ENCODE results near the gene NAA20.

GRCh38 chr20:20037960-20038359 lies 20.8 kb downstream of the NAA20 start:
- no peak for TF ChIP-seq CTCF (IDR thresholded peaks at IDR 0.05)
- TF ChIP-seq POLR2A (IDR thresholded peaks at IDR 0.05), result no peak

Data from breast epithelium (tissue), 3 donors.